ENCODE results near the gene SMARCD1. TPM values are rescaled to one million over a fixed set of nuclear protein-coding genes. Genes with fewer than 3 reads are reported as not detected.
A peak's percentile ranks its signal among the peaks of the same experiment; 100 is the strongest.

The SMARCD1 gene
- total RNA-seq, 1 donor from 2014 or later = 44.2 TPM

DNA sequence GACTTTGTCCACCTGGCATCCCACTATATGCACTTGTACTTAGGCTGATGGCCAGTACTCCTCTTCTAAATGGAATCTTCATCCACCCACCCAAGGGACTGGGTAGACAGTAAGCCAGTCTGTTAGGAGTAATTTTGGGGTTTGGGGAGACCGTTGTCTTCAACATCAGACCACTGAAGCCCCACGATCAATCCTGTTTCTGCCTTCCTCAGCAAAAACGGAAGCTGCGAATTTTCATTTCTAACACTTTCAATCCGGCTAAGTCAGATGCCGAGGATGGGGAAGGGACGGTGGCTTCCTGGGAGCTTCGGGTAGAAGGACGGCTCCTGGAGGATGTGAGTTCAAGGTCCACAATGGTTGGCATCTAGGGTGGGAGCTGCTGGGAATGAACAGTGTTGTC, 2.0 kb downstream of the SMARCD1 start:
- intact Hi-C loops (cut with DNase I) = no loop called here
- TF ChIP-seq, protein P1, sequence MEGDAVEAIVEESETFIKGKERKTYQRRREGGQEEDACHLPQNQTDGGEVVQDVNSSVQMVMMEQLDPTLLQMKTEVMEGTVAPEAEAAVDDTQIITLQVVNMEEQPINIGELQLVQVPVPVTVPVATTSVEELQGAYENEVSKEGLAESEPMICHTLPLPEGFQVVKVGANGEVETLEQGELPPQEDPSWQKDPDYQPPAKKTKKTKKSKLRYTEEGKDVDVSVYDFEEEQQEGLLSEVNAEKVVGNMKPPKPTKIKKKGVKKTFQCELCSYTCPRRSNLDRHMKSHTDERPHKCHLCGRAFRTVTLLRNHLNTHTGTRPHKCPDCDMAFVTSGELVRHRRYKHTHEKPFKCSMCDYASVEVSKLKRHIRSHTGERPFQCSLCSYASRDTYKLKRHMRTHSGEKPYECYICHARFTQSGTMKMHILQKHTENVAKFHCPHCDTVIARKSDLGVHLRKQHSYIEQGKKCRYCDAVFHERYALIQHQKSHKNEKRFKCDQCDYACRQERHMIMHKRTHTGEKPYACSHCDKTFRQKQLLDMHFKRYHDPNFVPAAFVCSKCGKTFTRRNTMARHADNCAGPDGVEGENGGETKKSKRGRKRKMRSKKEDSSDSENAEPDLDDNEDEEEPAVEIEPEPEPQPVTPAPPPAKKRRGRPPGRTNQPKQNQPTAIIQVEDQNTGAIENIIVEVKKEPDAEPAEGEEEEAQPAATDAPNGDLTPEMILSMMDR (IDR thresholded peaks at IDR 0.05) = no peak
- no peaks in the 10 kb centered on the region for H3K27me3 ChIP-seq (ENCODE audit: low read depth)
- peaks cover 57% of the 10 kb centered on the region for H3K36me3 ChIP-seq
- no peaks in the 10 kb centered on the region for H3K9me3 ChIP-seq
- no peak for ATAC-seq
- H3K4me1 ChIP-seq = peaks cover 13% of the 10 kb centered on the region
- H3K27ac ChIP-seq = no peak overlapping the region
- DNase-seq = no peak
- no peak overlapping the region for H3K4me3 ChIP-seq

DNA sequence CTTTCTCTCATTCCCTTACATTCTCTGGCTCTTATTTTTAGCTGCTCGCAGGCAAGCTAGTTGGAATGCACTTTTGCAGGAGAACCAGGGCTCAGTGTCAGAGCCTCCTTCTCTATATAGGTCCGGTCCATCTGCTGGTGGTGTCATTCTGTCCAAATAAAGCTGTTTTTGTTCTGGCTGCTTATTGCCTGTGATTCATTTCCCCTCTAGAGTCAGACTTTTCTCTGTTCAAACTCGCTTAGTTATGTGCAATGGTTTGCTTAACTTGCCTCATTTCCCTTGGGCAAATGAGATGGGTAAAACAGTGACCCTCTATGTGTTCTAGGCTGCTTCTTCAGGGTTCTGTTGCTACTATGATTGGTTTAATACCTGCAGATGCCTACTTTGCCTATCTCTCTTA, 2.9 kb downstream of the SMARCD1 start:
- Histone ChIP-seq H3K27me3 (ENCODE audit: low read depth) (no peaks in the 10 kb centered on the region), H3K36me3 (peaks cover 66% of the 10 kb centered on the region), H3K9me3 (no peaks in the 10 kb centered on the region), H3K27ac (no peak overlapping the region), H3K4me3 (no peak overlapping the region), H3K4me1 (peaks cover 13% of the 10 kb centered on the region)
- DNase-seq (no peak), ATAC-seq (no peak)
- intact Hi-C loops (cut with DNase I) = no loop called here
- TF ChIP-seq, protein P1 (IDR thresholded peaks at IDR 0.05) = no peak

DNA sequence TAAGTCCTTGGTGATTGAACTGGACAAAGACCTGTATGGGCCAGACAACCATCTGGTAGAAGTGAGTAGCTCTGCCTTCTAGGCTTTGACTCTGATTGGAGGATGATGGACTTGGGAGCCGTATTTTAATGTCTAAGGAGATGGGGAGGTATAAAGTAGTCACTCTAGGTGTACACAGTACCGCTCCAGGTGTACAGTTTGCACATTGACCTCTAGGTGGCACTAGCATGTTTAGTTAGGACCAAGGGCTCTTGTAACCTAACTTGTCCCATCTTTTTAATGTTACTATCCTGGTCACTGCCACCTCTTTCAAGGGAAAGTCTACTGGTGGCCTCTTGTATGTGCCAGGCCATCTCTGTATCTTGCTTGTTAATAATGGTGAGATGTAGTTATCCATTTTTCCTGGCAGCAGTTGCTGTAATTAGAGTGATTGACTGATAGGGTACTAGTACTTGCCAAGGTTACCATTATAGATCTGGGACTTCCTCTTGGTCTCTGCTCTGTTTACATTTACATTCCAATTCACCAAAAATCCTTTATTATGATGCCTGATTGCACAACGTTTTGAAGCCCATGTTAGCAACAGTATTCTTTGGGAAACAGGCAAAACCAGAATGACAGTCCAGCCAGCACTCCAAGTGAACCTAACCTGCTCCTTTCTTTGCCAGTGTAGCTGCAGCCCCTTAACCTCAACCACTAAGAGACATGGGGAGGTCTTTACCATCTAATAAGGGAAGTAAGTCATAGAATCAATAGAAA, 3.6 kb downstream of the SMARCD1 start:
- peaks cover 73% of the 10 kb centered on the region for H3K36me3 ChIP-seq
- intact Hi-C loops (cut with DNase I) = no loop called here
- H3K4me3 ChIP-seq = no peak overlapping the region
- H3K27ac ChIP-seq = no peak overlapping the region
- no peaks in the 10 kb centered on the region for H3K27me3 ChIP-seq (ENCODE audit: low read depth)
- peaks cover 13% of the 10 kb centered on the region for H3K4me1 ChIP-seq
- H3K9me3 ChIP-seq = no peaks in the 10 kb centered on the region
- DNase-seq = no peak
- peak in 1 of 2 donors; percentile 39 for ATAC-seq
- TF ChIP-seq, protein P1 (IDR thresholded peaks at IDR 0.05) = peak; percentile 76

DNA sequence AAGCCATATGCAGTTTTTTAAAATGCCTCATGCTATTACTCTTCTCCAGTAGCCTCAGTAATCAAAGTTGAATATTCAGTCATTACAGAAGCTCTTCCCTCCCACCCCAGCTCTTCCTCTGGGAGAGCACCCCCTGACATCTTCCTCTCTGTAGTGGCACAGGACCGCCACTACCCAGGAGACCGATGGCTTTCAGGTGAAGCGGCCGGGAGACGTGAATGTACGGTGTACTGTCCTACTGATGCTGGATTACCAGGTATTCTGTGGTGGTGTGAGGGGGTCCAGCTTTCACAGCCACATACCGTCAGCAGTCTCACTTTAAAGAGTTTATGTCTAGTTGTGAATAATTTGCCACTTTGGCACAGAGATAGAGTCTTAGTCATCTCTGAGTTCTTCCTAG, 4.6 kb downstream of the SMARCD1 start:
- no peak overlapping the region for H3K27ac ChIP-seq
- no peak for ATAC-seq

DNA sequence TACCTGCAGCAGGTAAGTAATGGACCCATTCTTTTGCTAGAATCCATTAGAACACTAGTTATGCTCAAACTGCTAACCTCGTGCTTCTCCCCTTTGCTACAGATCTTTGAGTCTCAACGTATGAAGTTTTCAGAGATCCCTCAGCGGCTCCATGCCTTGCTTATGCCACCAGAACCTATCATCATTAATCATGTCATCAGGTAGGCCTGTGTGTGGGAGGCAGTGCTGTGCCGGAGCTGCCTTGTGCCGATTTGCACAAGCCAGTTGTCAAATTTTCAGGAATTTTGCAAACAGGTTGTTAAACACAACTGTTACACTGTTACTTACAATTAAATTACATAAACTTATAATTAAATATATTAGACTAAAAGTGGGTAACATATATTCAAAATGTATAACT, 5.2 kb downstream of the SMARCD1 start:
- peaks cover 90% of the 10 kb centered on the region for H3K36me3 ChIP-seq
- H3K27ac ChIP-seq = no peak overlapping the region
- H3K4me3 ChIP-seq = no peak overlapping the region
- no peaks in the 10 kb centered on the region for H3K27me3 ChIP-seq (ENCODE audit: low read depth)
- H3K9me3 ChIP-seq = no peaks in the 10 kb centered on the region
- TF ChIP-seq, protein P1 (IDR thresholded peaks at IDR 0.05) = no peak
- intact Hi-C loops (cut with DNase I) = no loop called here
- ATAC-seq (no peak), DNase-seq (peak; percentile 16)
- peaks cover 13% of the 10 kb centered on the region for H3K4me1 ChIP-seq

More for the DNA sequence above, 4.6 kb downstream of the SMARCD1 start:
- Histone ChIP-seq H3K27me3 (ENCODE audit: low read depth) (no peaks in the 10 kb centered on the region), H3K4me1 (peaks cover 13% of the 10 kb centered on the region), H3K36me3 (peaks cover 83% of the 10 kb centered on the region), H3K9me3 (no peaks in the 10 kb centered on the region), H3K4me3 (no peak overlapping the region)
- no peak for DNase-seq
- TF ChIP-seq, protein P1 (IDR thresholded peaks at IDR 0.05) = no peak
- intact Hi-C loops (cut with DNase I) = no loop called here

Data from lower lobe of right lung (tissue), 2 donors.